ENCODE results near the gene RNF181. TPM values are rescaled to one million over a fixed set of nuclear protein-coding genes. Genes with fewer than 3 reads are reported as not detected.

Gene RNF181
- total RNA-seq, 1 experiment from 2014 or later, result 201 TPM

GRCh38 chr2:85646166-85646565, 50.6 kb downstream of the RNF181 start:
- Histone ChIP-seq H3K36me3 (replicated peaks; ENCODE audit: control insufficient read depth, insufficient read depth, low read length) (peaks cover 54% of the 10 kb centered on the region), H3K4me3 (ENCODE audit: insufficient read depth, low read depth, low read length) (no peak overlapping the region), H3K27me3 (ENCODE audit: control insufficient read depth, insufficient read depth, low read length) (no peaks in the 10 kb centered on the region)
- no peak for DNase-seq

Other genes starting within 250 kb of the RNF181 start
- 18.5 and 29.6 TPM in 2 replicates for gene RETSAT, start 241.2 kb upstream of the RNF181 start, total RNA-seq (2014; rRNA removed; shearing (Covaris generic))
- 11.3 and 11.5 TPM in 2 replicates for gene ELMOD3, start 241.0 kb upstream of the RNF181 start, total RNA-seq (2014; rRNA removed; shearing (Covaris generic))
- 242 and 268 TPM in 2 replicates for gene CAPG, start 185.4 kb upstream of the RNF181 start, total RNA-seq (2014; rRNA removed; shearing (Covaris generic))
- gene SH2D6, start 177.0 kb upstream of the RNF181 start, total RNA-seq (2014; rRNA removed; shearing (Covaris generic)), result not detected in 2 replicates
- 57.6 and 98.6 TPM in 2 replicates for gene MAT2A, start 56.6 kb upstream of the RNF181 start, total RNA-seq (2014; rRNA removed; shearing (Covaris generic))
- 23.3 and 33.0 TPM in 2 replicates for gene GGCX, start 34.3 kb upstream of the RNF181 start, total RNA-seq (2014; rRNA removed; shearing (Covaris generic))
- 17.7 and 33.0 TPM in 2 replicates for gene VAMP8, start 18.2 kb upstream of the RNF181 start, total RNA-seq (2014; rRNA removed; shearing (Covaris generic))
- gene VAMP5, start 11.3 kb upstream of the RNF181 start, total RNA-seq (2014; rRNA removed; shearing (Covaris generic)), result 1.00 and 1.4 TPM in 2 replicates
- gene TMEM150A, start 7.0 kb downstream of the RNF181 start, total RNA-seq (2014; rRNA removed; shearing (Covaris generic)), result 15.7 and 17.9 TPM in 2 replicates
- gene C2orf68, start 16.3 kb downstream of the RNF181 start, total RNA-seq (2014; rRNA removed; shearing (Covaris generic)), result 69.8 and 84.4 TPM in 2 replicates
- gene USP39, start 20.4 kb downstream of the RNF181 start, total RNA-seq (2014; rRNA removed; shearing (Covaris generic)), result 98.6 and 103 TPM in 2 replicates
- gene SFTPB, start 72.5 kb downstream of the RNF181 start, total RNA-seq (2014; rRNA removed; shearing (Covaris generic)), result not detected in 2 replicates
- not detected in 2 replicates for gene GNLY, start 98.6 kb downstream of the RNF181 start, total RNA-seq (2014; rRNA removed; shearing (Covaris generic))
- gene ATOH8, start 158.2 kb downstream of the RNF181 start, total RNA-seq (2014; rRNA removed; shearing (Covaris generic)), result 0.33 and 1.1 TPM in 2 replicates

All from H7 (cell line).